Hematopoietic multipotent progenitor cell treated with erythropoietin and hydrocortisone succinate and interleukin-3 and kit ligand, for 15 days (in vitro differentiated cells): ENCODE results near the gene SHFL.

Source experiments
- DNase-seq: peaks from one replicate; pipeline ENCODE4 v3.0.0-alpha.2; 2015; ENCODE audit warnings: low spot score

SHFL gene

DNA sequence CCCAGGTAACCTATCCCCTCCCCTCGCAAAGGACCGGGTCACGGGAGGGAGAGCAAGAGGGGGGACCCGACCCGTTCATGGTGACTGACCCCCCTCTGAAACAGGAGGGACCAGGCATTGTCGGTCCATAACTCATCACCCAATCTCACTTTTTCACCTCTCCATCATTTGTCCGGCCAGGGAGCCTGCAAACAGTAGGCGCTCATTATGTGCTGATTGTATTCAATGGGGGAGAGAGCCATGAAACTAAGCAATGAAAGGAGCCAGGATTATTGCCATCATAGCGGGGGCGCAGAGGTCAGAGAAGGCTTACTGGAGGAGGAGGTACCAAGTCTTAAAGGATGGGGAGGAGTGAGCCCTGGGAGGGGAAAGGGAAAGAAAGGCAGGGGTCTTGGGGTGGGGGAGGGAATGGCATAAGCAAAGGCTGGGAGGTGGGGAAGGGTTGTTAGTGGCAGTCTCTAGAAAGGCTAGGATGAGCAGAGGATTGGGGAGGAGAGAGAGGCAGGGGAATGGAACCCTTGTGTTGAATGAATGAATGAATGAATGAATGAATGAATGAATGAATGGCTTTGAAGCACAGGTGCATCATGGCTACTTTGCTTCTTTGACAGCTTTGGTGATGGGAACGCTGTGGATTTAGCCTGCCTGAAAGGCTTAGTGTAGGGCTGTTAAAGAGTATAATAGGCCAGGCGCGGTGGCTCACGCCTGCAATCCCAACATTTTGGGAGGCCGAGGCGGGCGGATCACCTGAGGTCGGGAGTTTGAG is 1.4 kb downstream of the SHFL start:
- DNase-seq, result no peak

GRCh38 chr19:10088949-10089554 is 2.9 kb downstream of the SHFL start:
- DNase-seq, result no peak

- no peak for DNase-seq
These were observed 3.8 kb downstream of the SHFL start for GRCh38 chr19:10089801-10090375.

- no peak for DNase-seq
These were observed 5.2 kb downstream of the SHFL start for GRCh38 chr19:10091370-10091687.

- DNase-seq, result no peak
These were observed 6.0 kb downstream of the SHFL start for GRCh38 chr19:10091895-10092641.

- DNase-seq, result no peak
These were observed 6.7 kb downstream of the SHFL start for GRCh38 chr19:10092648-10093294.

GRCh38 chr19:10093295-10094186 is 7.4 kb downstream of the SHFL start:
- DNase-seq, result no peak

DNA sequence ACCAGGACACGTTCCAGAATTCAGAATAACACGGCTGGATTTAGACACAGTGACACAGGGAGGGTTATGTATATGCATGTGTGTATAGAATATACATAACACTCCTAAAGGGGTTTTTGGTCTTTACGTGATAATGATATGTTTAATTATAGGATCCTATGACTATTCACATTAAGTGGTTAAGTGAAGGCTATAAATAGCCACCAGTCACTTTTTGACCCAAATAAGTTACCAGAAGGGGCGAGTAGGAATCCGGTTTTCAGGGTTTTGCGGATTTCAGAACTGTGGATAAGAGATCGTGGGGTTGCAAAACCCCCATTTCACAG is 9.5 kb downstream of the SHFL start:
- no peak for DNase-seq

DNA sequence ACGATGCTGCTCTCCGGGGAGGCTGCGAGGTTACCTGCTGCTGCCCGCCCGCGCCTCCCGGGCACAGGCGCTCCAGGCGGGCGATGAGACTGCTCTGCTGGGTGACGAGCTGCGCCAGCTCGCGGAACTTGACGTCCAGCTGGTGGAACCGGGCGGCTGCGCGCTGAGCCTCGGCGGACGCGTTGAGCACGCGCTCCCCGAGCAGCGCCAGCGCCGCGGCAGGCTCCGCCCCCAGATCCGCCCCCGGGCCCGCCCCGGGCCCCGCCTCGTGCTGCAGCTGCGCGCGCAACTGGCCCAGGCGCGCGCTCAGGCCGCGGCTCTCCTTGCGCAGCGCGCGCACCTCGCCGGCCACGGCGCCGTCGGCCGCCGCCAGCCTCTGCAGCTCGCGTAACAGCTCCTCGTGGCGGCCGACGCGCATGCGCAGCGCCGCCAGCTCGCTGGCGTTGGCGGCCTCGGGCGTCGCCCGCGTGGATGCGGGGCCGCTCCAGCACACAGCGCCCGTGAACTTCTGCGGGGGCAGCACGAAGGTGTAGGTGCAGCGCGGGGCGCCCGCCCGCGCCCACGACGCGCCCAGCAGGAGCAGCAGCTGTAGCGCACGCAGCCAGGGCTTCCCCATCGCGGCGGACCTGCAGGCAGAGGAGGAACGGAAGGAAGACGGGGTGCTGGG is 10.0 kb downstream of the SHFL start:
- peak; percentile 88 for DNase-seq

GRCh38 chr19:10096615-10096963 is 10.5 kb downstream of the SHFL start:
- no peak for DNase-seq

DNA sequence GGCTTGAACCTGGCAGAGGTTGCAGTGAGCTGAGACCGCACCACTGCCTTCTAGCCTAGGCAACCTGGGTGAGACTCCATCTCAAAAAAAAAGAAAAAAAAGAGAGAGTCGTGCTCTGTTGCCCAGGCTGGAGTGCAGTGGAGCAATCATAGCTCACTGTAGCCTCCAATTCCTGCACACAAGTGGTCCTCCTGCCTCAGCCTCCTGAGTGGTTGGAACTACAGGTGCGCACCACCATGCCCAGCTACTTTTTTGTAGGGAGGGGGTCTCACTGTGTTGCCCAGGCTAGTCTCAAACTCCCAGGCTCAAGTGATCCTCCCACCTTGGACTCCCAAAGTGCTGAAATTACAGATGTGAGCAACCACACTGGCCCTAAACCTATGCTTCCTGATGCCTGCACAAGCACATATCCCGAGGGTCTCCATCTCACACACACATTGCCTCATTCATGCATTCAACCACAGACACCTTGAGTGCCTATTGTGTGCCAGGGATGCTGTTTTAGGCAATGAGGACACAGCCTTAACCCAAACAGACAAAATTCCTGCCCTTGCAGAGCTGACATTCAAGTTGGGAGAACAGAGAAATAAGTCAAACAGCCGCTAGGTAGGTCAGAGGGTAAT is 14.2 kb downstream of the SHFL start:
- no peak for DNase-seq

DNA sequence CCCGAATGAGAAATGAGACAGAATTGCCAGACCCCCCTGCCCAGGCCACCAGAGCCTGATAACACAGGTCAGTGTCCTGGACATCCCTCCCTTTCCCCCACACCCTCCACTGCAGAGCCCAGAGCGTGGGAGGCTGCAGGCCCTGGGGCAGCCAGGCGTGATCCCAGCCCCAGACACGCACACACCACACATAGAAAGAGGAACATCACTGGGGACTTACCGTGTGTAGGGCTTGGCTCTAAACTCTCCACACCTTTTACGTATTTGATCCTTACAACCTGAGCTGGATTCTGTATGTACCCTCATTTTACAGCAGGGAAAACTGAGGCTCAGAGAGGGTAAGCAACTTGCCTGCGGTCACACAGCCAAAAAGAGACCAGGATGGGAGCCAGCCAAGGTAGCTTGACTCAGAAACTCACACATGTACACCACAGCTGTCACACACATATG is 16.7 kb downstream of the SHFL start:
- no peak for DNase-seq

DNA sequence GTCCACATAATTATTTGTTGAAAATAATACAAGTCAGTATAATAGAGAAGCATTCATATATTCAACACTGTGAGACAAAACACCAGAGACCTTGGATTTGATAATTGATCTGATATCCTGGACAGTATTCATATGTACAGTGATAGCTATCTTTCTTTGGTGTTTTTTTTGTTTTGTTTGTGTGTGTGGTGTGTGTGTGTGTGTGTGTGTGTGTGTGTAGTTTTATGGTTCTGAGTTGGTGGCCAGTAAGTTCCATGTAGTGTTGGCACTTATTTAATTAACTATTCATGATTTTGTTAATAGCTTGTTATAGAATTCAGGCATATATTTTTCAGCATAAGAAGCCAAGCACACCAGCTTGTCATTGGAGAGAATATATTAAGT is 18.0 kb downstream of the SHFL start:
- no peak for DNase-seq

DNA sequence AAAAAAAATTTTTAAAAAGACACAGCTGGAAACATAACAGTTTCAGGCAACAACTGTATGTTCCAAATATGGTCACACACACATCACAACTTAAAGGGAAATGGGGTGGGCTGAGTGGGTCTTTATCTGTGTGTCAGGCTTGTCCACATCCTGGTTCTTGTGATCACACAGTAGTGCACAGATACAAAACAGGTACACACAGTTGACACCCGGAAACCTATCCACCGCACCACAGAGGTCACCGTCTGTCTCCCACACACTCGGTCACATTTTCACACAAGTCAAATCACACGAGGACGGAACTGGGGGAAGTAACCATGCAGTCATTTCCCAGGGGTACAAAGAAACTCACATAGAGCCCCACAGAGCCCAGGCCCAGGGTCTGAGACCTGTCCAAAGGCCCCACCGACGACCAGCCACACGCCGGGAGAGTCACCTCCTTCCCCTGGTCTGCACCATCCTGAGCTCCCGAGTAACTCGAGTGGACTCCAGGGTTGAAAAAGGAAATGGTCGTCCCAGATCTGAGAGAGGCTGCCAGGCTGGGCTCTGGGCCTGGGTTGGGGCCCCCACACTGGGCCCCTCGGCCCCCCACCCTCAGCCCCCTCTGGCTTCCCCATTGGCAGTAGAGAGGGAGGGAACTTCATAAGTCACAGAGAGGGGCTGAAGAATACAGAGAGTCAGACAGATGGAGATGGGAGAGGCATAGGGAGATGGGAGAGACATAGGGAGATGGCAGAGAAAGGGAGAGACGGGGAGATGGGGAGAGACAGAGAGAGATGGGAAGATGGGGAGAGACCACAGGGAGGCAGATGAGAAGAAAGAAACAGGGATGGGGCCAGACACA is 18.8 kb downstream of the SHFL start:
- DNase-seq, result no peak

GRCh38 chr19:10105509-10106099 is 19.5 kb downstream of the SHFL start:
- DNase-seq, result no peak

- DNase-seq, result peak; percentile 99
These were observed 20.2 kb downstream of the SHFL start, which contains the start of gene PPAN for GRCh38 chr19:10106100-10106936. PPAN (plus strand) TSS chr19:10106362; CDS start chr19:10106395, 33 bp downstream.

GRCh38 chr19:10107254-10107653 is 21.1 kb downstream of the SHFL start:
- no peak for DNase-seq

DNA sequence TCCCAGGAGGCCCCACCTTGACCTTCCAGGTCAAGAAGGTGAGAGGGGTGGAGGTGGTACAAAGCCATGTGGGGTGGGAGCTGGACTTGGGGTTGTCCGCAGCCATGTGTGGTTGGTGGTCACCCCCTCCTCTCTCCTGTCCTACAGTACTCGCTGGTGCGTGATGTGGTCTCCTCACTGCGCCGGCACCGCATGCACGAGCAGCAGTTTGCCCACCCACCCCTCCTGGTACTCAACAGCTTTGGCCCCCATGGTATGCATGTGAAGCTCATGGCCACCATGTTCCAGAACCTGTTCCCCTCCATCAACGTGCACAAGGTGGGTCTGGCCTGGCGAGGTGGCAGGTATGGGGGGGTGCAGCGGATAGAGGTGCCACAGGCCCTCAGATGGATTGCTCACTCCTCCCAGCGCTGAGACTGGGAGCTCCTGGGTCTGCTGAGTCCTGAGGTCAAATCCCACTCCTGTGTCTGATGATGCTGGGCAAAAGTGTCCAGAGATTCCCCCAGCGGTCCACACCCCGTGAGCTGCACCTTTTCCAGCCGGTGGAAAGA is 21.8 kb downstream of the SHFL start:
- DNase-seq, result no peak
